Measurements from ENCODE around the gene PLXNA4.

Gene PLXNA4

DNA sequence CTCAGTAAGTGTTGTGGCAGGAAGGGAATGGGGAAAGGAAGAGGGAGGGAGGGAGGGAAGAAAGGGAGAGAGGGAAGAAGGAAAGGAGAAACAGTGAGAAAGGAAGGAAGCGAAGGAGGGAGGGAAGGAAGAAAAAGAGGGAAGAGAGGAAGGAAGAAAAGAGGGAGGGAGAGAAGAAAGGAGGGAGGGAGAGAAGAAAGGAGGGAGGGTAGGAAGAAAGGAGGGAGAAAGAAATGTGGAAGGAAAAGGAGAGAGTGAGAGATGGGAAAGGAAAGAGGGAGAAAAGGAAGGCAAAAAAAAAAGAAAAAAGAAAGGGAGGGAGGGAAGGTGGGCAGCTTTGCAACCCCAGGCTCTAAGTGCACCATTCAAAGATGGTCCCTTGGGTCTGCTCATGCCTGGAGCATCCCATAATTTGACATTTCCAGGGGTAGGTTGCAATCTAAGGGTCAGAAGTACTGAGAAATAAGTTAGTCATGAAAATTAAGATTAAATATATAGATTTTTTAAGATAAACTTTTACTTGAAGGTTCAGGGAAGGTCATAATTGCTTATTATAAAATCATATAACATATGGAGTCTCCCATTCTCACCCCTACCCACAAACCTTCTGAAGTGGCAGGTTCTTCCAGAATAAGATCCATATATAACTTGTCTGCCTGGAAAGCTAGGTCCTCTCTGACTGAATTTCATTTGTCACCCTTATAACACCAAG, 249.2 kb downstream of the PLXNA4 start:
- TF ChIP-seq, protein P1, sequence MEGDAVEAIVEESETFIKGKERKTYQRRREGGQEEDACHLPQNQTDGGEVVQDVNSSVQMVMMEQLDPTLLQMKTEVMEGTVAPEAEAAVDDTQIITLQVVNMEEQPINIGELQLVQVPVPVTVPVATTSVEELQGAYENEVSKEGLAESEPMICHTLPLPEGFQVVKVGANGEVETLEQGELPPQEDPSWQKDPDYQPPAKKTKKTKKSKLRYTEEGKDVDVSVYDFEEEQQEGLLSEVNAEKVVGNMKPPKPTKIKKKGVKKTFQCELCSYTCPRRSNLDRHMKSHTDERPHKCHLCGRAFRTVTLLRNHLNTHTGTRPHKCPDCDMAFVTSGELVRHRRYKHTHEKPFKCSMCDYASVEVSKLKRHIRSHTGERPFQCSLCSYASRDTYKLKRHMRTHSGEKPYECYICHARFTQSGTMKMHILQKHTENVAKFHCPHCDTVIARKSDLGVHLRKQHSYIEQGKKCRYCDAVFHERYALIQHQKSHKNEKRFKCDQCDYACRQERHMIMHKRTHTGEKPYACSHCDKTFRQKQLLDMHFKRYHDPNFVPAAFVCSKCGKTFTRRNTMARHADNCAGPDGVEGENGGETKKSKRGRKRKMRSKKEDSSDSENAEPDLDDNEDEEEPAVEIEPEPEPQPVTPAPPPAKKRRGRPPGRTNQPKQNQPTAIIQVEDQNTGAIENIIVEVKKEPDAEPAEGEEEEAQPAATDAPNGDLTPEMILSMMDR (IDR thresholded peaks at IDR 0.05; ENCODE audit: low read depth, low read length) = no peak
- no peak for TF ChIP-seq POLR2A (IDR thresholded peaks at IDR 0.05; ENCODE audit: extremely low read depth, insufficient read length)
- TF ChIP-seq MYC (IDR thresholded peaks at IDR 0.05; ENCODE audit: low read depth, low read length) = no peak
- TF ChIP-seq, protein P2, sequence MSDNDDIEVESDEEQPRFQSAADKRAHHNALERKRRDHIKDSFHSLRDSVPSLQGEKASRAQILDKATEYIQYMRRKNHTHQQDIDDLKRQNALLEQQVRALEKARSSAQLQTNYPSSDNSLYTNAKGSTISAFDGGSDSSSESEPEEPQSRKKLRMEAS (IDR thresholded peaks at IDR 0.05; ENCODE audit: low read depth, low read length) = no peak
- H3K4me3 ChIP-seq (ENCODE audit: low read depth, low read length) = no peak overlapping the region
- DNase-seq (ENCODE audit: low read depth) = no peak

DNA sequence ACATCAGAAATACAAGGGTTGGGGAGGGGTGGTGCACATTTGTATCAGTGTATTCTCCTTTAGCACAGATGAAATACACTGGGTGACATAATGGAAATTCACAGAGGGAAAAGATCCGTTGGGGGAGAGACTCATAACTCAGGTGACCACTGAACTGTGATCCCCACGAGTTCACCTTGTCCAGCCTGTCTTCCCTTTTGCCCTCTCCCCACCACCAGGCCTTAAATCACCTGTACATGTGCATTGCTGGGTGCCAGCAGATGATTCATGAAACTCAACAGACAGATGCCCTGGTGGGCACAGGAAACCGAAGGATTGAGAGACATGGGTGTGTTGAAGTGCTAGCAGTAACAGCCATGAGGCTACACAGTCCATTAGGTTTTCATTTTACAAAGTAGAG, 253.3 kb downstream of the PLXNA4 start:
- H3K4me3 ChIP-seq (ENCODE audit: low read depth, low read length) = no peak overlapping the region
- TF ChIP-seq, protein P2 (IDR thresholded peaks at IDR 0.05; ENCODE audit: low read depth, low read length) = no peak
- no peak for TF ChIP-seq MYC (IDR thresholded peaks at IDR 0.05; ENCODE audit: low read depth, low read length)
- TF ChIP-seq POLR2A (IDR thresholded peaks at IDR 0.05; ENCODE audit: extremely low read depth, insufficient read length) = no peak
- TF ChIP-seq, protein P1 (IDR thresholded peaks at IDR 0.05; ENCODE audit: low read depth, low read length) = no peak
- no peak for DNase-seq (ENCODE audit: low read depth)

DNA sequence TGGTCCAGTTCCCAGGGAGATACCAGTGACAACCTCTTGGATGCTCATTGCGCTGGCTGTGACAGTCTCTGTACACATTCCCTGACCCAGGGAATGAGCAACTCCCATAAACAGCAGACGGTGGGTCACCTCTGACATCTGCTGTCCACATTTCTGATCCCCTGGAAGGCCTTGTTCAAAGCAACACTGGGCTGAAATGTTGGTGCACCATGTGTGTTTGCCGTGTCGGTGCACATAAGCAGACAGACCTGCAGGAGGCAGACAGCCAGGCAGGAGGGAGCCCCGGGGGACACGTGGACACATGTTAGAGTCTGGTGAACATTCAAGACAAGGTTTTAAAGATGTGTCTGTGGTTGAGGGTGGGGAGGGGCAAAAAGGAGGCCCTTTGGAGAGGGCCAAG, 254.9 kb downstream of the PLXNA4 start:
- peak; percentile 30 for DNase-seq (ENCODE audit: low read depth)
- TF ChIP-seq, protein P2 (IDR thresholded peaks at IDR 0.05; ENCODE audit: low read depth, low read length) = no peak
- TF ChIP-seq POLR2A (IDR thresholded peaks at IDR 0.05; ENCODE audit: extremely low read depth, insufficient read length) (no peak), MYC (IDR thresholded peaks at IDR 0.05; ENCODE audit: low read depth, low read length) (no peak)
- TF ChIP-seq, protein P1 (IDR thresholded peaks at IDR 0.05; ENCODE audit: low read depth, low read length) = no peak
- H3K4me3 ChIP-seq (ENCODE audit: low read depth, low read length) = no peak overlapping the region

DNA sequence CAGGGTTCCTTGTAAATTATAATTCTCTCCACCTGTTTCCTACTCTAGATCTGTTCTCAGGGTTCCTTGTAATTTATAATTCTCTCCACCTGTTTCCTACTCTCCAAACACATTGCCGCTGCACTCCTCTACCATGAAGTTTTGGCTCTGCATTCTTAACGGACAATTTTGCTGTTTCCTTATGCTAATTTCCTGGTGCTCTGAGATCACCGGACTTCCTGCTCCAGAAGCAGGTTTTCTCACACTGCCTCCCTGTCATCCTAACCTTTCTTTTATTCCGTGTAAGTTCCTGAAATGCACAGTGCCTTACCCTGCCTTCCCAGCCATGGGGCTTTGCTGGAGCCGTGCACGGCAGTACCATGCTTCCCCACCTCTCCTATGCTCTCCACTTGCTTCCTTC, 256.8 kb downstream of the PLXNA4 start:
- TF ChIP-seq MYC (IDR thresholded peaks at IDR 0.05; ENCODE audit: low read depth, low read length) = no peak
- H3K4me3 ChIP-seq (ENCODE audit: low read depth, low read length) = no peak overlapping the region
- DNase-seq (ENCODE audit: low read depth) = no peak

DNA sequence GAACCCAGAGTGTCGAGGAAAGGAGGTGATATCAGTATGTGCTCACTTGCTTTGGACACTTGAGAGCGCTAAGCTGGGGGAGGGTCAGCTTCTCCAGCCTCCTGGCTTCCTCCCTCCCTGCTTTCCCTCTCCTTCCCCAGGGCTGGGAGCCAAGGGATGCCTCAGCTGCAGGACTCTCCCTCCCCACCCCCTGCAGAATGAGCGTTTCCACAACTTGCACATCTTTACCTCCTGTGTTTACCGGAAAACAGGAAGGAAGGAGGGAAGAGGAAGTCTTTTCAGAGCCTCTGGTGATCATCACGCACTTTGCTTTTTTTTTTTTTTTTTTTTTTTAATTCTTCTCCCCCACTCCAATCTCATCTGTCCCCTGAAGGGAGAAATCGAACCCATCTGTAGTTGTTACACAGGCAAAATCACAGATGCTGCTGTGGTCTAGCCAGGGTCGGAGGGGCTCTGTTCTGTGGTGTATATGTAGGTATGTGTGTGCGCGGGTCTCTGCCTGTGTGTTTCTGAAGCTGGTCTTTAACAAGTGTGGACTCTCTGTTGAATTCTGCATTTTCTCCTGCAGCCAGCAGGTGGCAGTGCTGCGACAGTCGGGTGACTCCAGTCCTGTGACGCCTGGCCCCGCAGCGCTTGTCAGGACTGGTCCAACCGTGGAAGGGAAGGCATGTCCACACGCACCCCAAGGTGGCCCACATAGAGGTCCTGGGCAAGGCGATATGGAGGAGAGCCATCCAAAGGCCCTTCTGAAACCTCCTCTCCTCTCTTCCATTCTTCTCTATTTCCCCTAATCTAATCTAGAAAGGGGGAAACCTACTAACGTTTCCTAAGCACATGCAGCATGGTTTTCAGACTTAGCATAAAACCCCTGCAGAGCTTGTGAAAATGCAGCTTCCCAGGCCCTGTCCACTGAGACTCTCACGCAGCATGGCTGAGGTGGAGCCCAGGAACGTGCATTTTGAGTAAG, 257.6 kb downstream of the PLXNA4 start:
- no peak overlapping the region for H3K4me3 ChIP-seq (ENCODE audit: low read depth, low read length)
- peak; percentile 88 for DNase-seq (ENCODE audit: low read depth)
- TF ChIP-seq MYC (IDR thresholded peaks at IDR 0.05; ENCODE audit: low read depth, low read length) (no peak; the same call in 1 of the 2 replicates), POLR2A (IDR thresholded peaks at IDR 0.05; ENCODE audit: extremely low read depth, insufficient read length) (no peak)
- TF ChIP-seq, protein P1 (IDR thresholded peaks at IDR 0.05; ENCODE audit: low read depth, low read length) = peak; percentile 92
- TF ChIP-seq, protein P2 (IDR thresholded peaks at IDR 0.05; ENCODE audit: low read depth, low read length) = 0 out of 2 replicates have a peak, but pooled peaks have one; percentile 15
